Endothelial cell of umbilical vein (primary cell): ENCODE data around the gene FKBP6. TPM values are rescaled to one million over a fixed set of nuclear protein-coding genes. Genes with fewer than 3 reads are reported as not detected.
A peak's percentile ranks its signal among the peaks of the same experiment; 100 is the strongest.

Experiments
- BruUV-seq: library from RNA; stranded (reverse); fragments of 400-500 nt; replicated peaks from 2 replicates; lab custom pipeline; 2021; lab: Mats Ljungman, UMichigan
- CTCF ChIA-PET: fragments of 300-600, 350-600 bp; sonication (Branson Sonifier 250); formaldehyde crosslinking; loops from one replicate; lab custom pipeline; 2021; ENCODE audit warnings: antibody characterized with exemption, inconsistent platforms; lab: Charles Lee
- POLR2A ChIA-PET: fragments of 300-600, 350-600 bp; sonication (Branson Sonifier 250); formaldehyde crosslinking; loops from one replicate; lab custom pipeline; 2021; ENCODE audit warnings: antibody characterized with exemption, inconsistent platforms; lab: Charles Lee
- DNase-seq: peaks from one replicate; pipeline ENCODE4 v3.0.0-alpha.2; 2011; ENCODE audit warnings: low read depth, low spot score
- FAIRE-seq: peaks from 2 replicates; lab custom pipeline; 2011; peaks lifted over from hg19 to GRCh38; lab: Jason Lieb, UNC
- H2AFZ ChIP-seq: 2 replicates; pipeline ENCODE4 v1.6.0; 2012; ENCODE audit warnings: low read depth, low read length, control low read depth, inconsistent platforms
- H3K27ac ChIP-seq: 2 replicates; pipeline ENCODE4 v1.5.1; 2011; ENCODE audit warnings: low read depth, mild to moderate bottlenecking, control low read depth, low read length, moderate library complexity; ENCODE audit not compliant: insufficient read depth
- H3K27me3 ChIP-seq, 2 experiments: 2 replicates each; pipeline versions ENCODE4 v1.6.0 to v1.6.1; 2011; ENCODE audit warnings: low read length in 2 of 2, mixed read lengths in 1 of 2; ENCODE audit not compliant: control insufficient read depth in 2 of 2, insufficient read depth in 2 of 2
- H3K36me3 ChIP-seq, 2 experiments: 2 replicates in 1 of 2; 3 replicates in 1 of 2; pipeline ENCODE4 v1.5.1; 2011; ENCODE audit warnings: low read length in 2 of 2, mild to moderate bottlenecking in 1 of 2, moderate library complexity in 1 of 2; ENCODE audit not compliant: control insufficient read depth in 2 of 2, insufficient read depth in 2 of 2; ENCODE audit errors: extremely low read depth in 1 of 2
- H3K4me1 ChIP-seq: 3 replicates; pipeline ENCODE4 v1.5.1; 2011; ENCODE audit warnings: mild to moderate bottlenecking, low read length; ENCODE audit not compliant: control insufficient read depth, insufficient read depth; ENCODE audit errors: extremely low read depth
- H3K4me2 ChIP-seq: 2 replicates; pipeline ENCODE4 v1.6.1; 2011; ENCODE audit warnings: low read length, control low read depth, mixed read lengths; ENCODE audit not compliant: insufficient read depth
- H3K4me3 ChIP-seq, 3 experiments: fragments of 200-600 bp in 1 of 3; sonication (generic), shearing (Covaris generic) in 1 of 3; replicated peaks in 1 of 3; 2 replicates each; pipeline ENCODE4 v1.5.1; 2011 to 2016; ENCODE audit warnings: control low read depth in 3 of 3, low read length in 3 of 3, mild to moderate bottlenecking in 2 of 3, inconsistent platforms in 1 of 3, low read depth in 1 of 3, moderate library complexity in 1 of 3; ENCODE audit not compliant: insufficient read depth in 1 of 3
- H3K79me2 ChIP-seq: 2 replicates; pipeline ENCODE4 v1.6.0; 2012; ENCODE audit warnings: low read length, inconsistent platforms; ENCODE audit not compliant: control insufficient read depth, insufficient read depth
- H3K9ac ChIP-seq: replicated peaks from 2 replicates; pipeline ENCODE3; 2011; ENCODE audit warnings: low read length, control low read depth; ENCODE audit not compliant: insufficient read depth; ENCODE audit errors: extremely low read depth
- H3K9me1 ChIP-seq: replicated peaks from 3 replicates; pipeline ENCODE4 v1.6.0; 2011; ENCODE audit warnings: mild to moderate bottlenecking, low read length; ENCODE audit not compliant: control insufficient read depth, insufficient read depth; ENCODE audit errors: extremely low read depth
- H3K9me3 ChIP-seq: replicated peaks from 2 replicates; pipeline ENCODE4 v1.5.1; 2012; ENCODE audit warnings: low read length, inconsistent platforms; ENCODE audit not compliant: control insufficient read depth, insufficient read depth
- H4K20me1 ChIP-seq: replicated peaks from 2 replicates; pipeline ENCODE3; 2011; ENCODE audit warnings: mild to moderate bottlenecking, low read length; ENCODE audit not compliant: control insufficient read depth, insufficient read depth; ENCODE audit errors: extremely low read depth
- CTCF ChIP-seq, 2 donors: IDR thresholded peaks; 1 replicate in 1 of 2; 2 replicates in 1 of 2; pipeline ENCODE4 v1.5.1; 2011; ENCODE audit warnings: low read length in 2 of 2, mild to moderate bottlenecking in 2 of 2, moderate library complexity in 2 of 2, control low read depth in 1 of 2, inconsistent platforms in 1 of 2, low read depth in 1 of 2; ENCODE audit not compliant: insufficient read depth in 1 of 2; ENCODE audit errors: extremely low read depth in 1 of 2
- EZH2 ChIP-seq: IDR thresholded peaks from 2 replicates; pipeline ENCODE4 v1.6.1; 2012; ENCODE audit warnings: borderline replicate concordance, low read depth, mild to moderate bottlenecking, moderate library complexity, low read length, inconsistent platforms; ENCODE audit not compliant: severe bottlenecking
- FOS ChIP-seq: IDR thresholded peaks from 2 replicates; pipeline ENCODE4 v1.6.1; 2011; ENCODE audit warnings: mild to moderate bottlenecking, low read length, moderate library complexity, borderline replicate concordance; ENCODE audit not compliant: insufficient read depth
- JUN ChIP-seq: IDR thresholded peaks from 2 replicates; pipeline ENCODE4 v1.6.1; 2011; ENCODE audit warnings: borderline replicate concordance, low read depth; ENCODE audit not compliant: insufficient read length, insufficient read depth
- MAX ChIP-seq: IDR thresholded peaks from 2 replicates; pipeline ENCODE4 v1.6.1; 2011; ENCODE audit not compliant: insufficient read depth, insufficient read length
- MYC ChIP-seq: IDR thresholded peaks from one replicate; pipeline ENCODE4 v1.6.1; 2011; ENCODE audit warnings: mild to moderate bottlenecking, low read depth, low read length
- POLR2A ChIP-seq: IDR thresholded peaks from 2 replicates; pipeline ENCODE4 v1.6.1; 2012; ENCODE audit warnings: low read depth, mild to moderate bottlenecking, control low read depth, low read length
- POLR2AphosphoS5 ChIP-seq: IDR thresholded peaks from 2 replicates; pipeline ENCODE4 v1.6.1; 2012; ENCODE audit warnings: low read depth, mild to moderate bottlenecking, control low read depth, low read length, moderate library complexity; ENCODE audit not compliant: insufficient read depth
- dilution Hi-C: fragments of 300-500 bp; cut with MboI; formaldehyde crosslinking; loops from one replicate; pipeline ENCODE4 v1.15.0; 2019; ENCODE audit warnings: low sequenced_read_pairs; ENCODE audit not compliant: extremely low pct_ligation_motif_present
- intact Hi-C: fragments of 100-400 bp; cut with micrococcal nuclease; formaldehyde crosslinking; loops from one replicate; pipeline ENCODE4 v1.10.0; 2022
- polyA plus RNA-seq, 4 experiments: library from polyadenylated mRNA; depleted of rRNA in 3 of 4; stranded (reverse) in 3 of 4; unstranded in 1 of 4; fragments of >200 nt; gene quantifications; 2 replicates each; pipeline versions ENCODE4 v1.2.1 to v1.2.3, GENCODE V29; 2011 to 2012; ENCODE audit warnings: missing spikeins in 1 of 4
- total RNA-seq: library from RNA; stranded (reverse); gene quantifications from 2 replicates; pipeline ENCODE4 v1.2.3, GENCODE V29; 2021

The FKBP6 gene
- total and polyA plus RNA-seq, 2 donors (not counting 3 experiments of a cell fraction or from before 2014, with no cell fraction given): 0.04 TPM; not detected in 1

GRCh38 chr7:73350306-73351068 is 22.5 kb downstream of the FKBP6 start:
- DNase-seq: peak; percentile 40
- Histone ChIP-seq H3K4me2 (no peak overlapping the region), H3K4me3 (no peak overlapping the region), H3K79me2 (no peaks in the 10 kb centered on the region), H3K9ac (no peak overlapping the region), H3K27ac (no peak overlapping the region), H3K9me3 (no peaks in the 10 kb centered on the region), H2AFZ (no peak overlapping the region), H3K9me1 (no peaks in the 10 kb centered on the region), H3K36me3 (no peaks in the 10 kb centered on the region), H3K27me3 (peaks cover 2 to 3% of the 10 kb centered on the region in 2 experiments), H3K4me1 (peaks cover 11% of the 10 kb centered on the region), H4K20me1 (no peaks in the 10 kb centered on the region)
- BruUV-seq: no TSS peak
- ChIA-PET CTCF (no interaction called here), POLR2A (no interaction called here)
- dilution Hi-C loops: no loop called here
- TF ChIP-seq CTCF (IDR thresholded peaks at IDR 0.05; ENCODE audit: extremely low read depth in 1 of 2, insufficient read depth in 1 of 2, low read depth in 1 of 2, low read length in 2 of 2): no peak
- no peak for TF ChIP-seq FOS
- TF ChIP-seq POLR2AphosphoS5: no peak
- no peak for TF ChIP-seq POLR2A
- TF ChIP-seq MAX: no peak
- no peak for TF ChIP-seq MYC
- no peak for TF ChIP-seq EZH2
- no peak for TF ChIP-seq JUN
- FAIRE-seq: no peak
- intact Hi-C loops: no loop called here
